Trophoblast cell (in vitro differentiated cells and primary cell): ENCODE data around the gene DROSHA.

Source experiments
- DNase-seq, 2 donors: peaks; one replicate each; pipeline ENCODE4 v3.0.0-alpha.2; 2016
- H2AFZ ChIP-seq: 2 replicates; pipeline ENCODE4 v1.6.1; 2013; ENCODE audit warnings: low read length, moderate library complexity, mild to moderate bottlenecking; ENCODE audit not compliant: insufficient read depth, poor library complexity
- H2AK5ac ChIP-seq: 2 replicates; pipeline ENCODE4 v1.6.1; 2013; ENCODE audit warnings: mild to moderate bottlenecking, low read length
- H2BK120ac ChIP-seq: 2 replicates; pipeline ENCODE4 v1.6.1; 2013; ENCODE audit warnings: low read length, mild to moderate bottlenecking, moderate library complexity; ENCODE audit not compliant: insufficient read depth, poor library complexity
- H2BK12ac ChIP-seq: 2 replicates; pipeline ENCODE4 v1.6.1; 2013; ENCODE audit warnings: mild to moderate bottlenecking, low read length, moderate library complexity
- H2BK5ac ChIP-seq: 2 replicates; pipeline ENCODE4 v1.6.1; 2013; ENCODE audit warnings: low read length, low read depth, moderate library complexity, mild to moderate bottlenecking; ENCODE audit not compliant: poor library complexity
- H3K14ac ChIP-seq: 2 replicates; pipeline ENCODE4 v1.6.1; 2013; ENCODE audit warnings: mild to moderate bottlenecking, low read length
- H3K18ac ChIP-seq: 2 replicates; pipeline ENCODE4 v1.6.1; 2013; ENCODE audit warnings: mild to moderate bottlenecking, low read length
- H3K23ac ChIP-seq: 2 replicates; pipeline ENCODE4 v1.6.1; 2013; ENCODE audit warnings: low read length
- H3K27ac ChIP-seq: 2 replicates; pipeline ENCODE4 v1.5.1; 2013; ENCODE audit warnings: low read depth, mild to moderate bottlenecking, inconsistent platforms, low read length, moderate library complexity
- H3K27me3 ChIP-seq: 2 replicates; pipeline ENCODE4 v1.6.1; 2013; ENCODE audit warnings: inconsistent platforms, mild to moderate bottlenecking, low read length, moderate library complexity; ENCODE audit not compliant: insufficient read depth
- H3K36me3 ChIP-seq, 2 experiments: 1 replicate in 1 of 2; 2 replicates in 1 of 2; pipeline ENCODE4 v1.6.1; 2013; ENCODE audit warnings: low read length in 2 of 2, mild to moderate bottlenecking in 2 of 2, moderate library complexity in 1 of 2; ENCODE audit not compliant: insufficient read depth in 2 of 2, control insufficient read depth in 1 of 2
- H3K4ac ChIP-seq: 2 replicates; pipeline ENCODE4 v1.6.1; 2013; ENCODE audit warnings: low read depth, mild to moderate bottlenecking, low read length, moderate library complexity
- H3K4me1 ChIP-seq, 2 experiments: 1 replicate in 1 of 2; 2 replicates in 1 of 2; pipeline ENCODE4 v1.6.1; 2013; ENCODE audit warnings: low read length in 2 of 2, mild to moderate bottlenecking in 2 of 2, moderate library complexity in 1 of 2; ENCODE audit not compliant: insufficient read depth in 2 of 2, control insufficient read depth in 1 of 2
- H3K4me2 ChIP-seq: 2 replicates; pipeline ENCODE4 v1.6.1; 2013; ENCODE audit warnings: inconsistent platforms, mild to moderate bottlenecking, low read length, moderate library complexity
- H3K4me3 ChIP-seq: 2 replicates; pipeline ENCODE4 v1.5.1; 2013; ENCODE audit warnings: mild to moderate bottlenecking, low read depth, low read length, inconsistent platforms
- H3K79me1 ChIP-seq: one replicate; pipeline ENCODE4 v1.6.1; 2013; ENCODE audit warnings: low read length
- H3K79me2 ChIP-seq: 2 replicates; pipeline ENCODE4 v1.6.1; 2013; ENCODE audit warnings: low read length, mild to moderate bottlenecking; ENCODE audit not compliant: control insufficient read depth, insufficient read depth, poor library complexity
- H3K9ac ChIP-seq: 2 replicates; pipeline ENCODE4 v1.6.1; 2013; ENCODE audit warnings: mild to moderate bottlenecking, low read length
- H3K9me3 ChIP-seq: 2 replicates; pipeline ENCODE4 v1.6.1; 2013; ENCODE audit warnings: low read depth, mild to moderate bottlenecking, control low read depth, inconsistent platforms, low read length; ENCODE audit not compliant: insufficient read depth
- H4K12ac ChIP-seq: 2 replicates; pipeline ENCODE4 v1.6.1; 2013; ENCODE audit warnings: low read depth, mild to moderate bottlenecking, low read length, moderate library complexity
- H4K8ac ChIP-seq: 2 replicates; pipeline ENCODE4 v1.6.1; 2013; ENCODE audit warnings: low read depth, mild to moderate bottlenecking, low read length, moderate library complexity
- H4K91ac ChIP-seq: one replicate; pipeline ENCODE4 v1.6.1; 2013; ENCODE audit warnings: low read depth, mild to moderate bottlenecking, low read length, moderate library complexity
- WGBS: extraction: QIAGEN DNeasy Blood & Tissue Kit; methylation state at CpG from one replicate; pipeline ENCODE4 v1.1.7; 2013; ENCODE audit warnings: missing lambda C conversion rate; ENCODE audit not compliant: insufficient read length, insufficient coverage; ENCODE audit errors: extremely low coverage; 5-methylcytosine and 5-hydroxymethylcytosine counted together

The DROSHA gene

GRCh38 chr5:31469886-31470285 lies 62.0 kb downstream of the DROSHA start:
- no peak overlapping the region for H3K27ac ChIP-seq
- no peaks in the 10 kb centered on the region for H3K79me1 ChIP-seq
- H2BK12ac ChIP-seq = no peak overlapping the region
- H4K8ac ChIP-seq = no peak overlapping the region
- no CpG with 5 or more reads among the region's 1 CpG for WGBS
- H3K4me2 ChIP-seq = no peak overlapping the region
- no peak overlapping the region for H4K12ac ChIP-seq
- H2BK5ac ChIP-seq = no peak overlapping the region
- no peaks in the 10 kb centered on the region for H3K9me3 ChIP-seq
- no peak overlapping the region for H2AFZ ChIP-seq
- no peaks in the 10 kb centered on the region for H3K4me1 ChIP-seq
- peak in 1 of 2 donors; percentile 62 for DNase-seq
- H3K79me2 ChIP-seq = no peaks in the 10 kb centered on the region
- no peak overlapping the region for H2BK120ac ChIP-seq
- no peak overlapping the region for H3K9ac ChIP-seq
- H4K91ac ChIP-seq = no peak overlapping the region
- no peak overlapping the region for H3K4ac ChIP-seq
- no peak overlapping the region for H2AK5ac ChIP-seq
- no peak overlapping the region for H3K18ac ChIP-seq
- no peaks in the 10 kb centered on the region for H3K27me3 ChIP-seq
- no peak overlapping the region for H3K4me3 ChIP-seq
- H3K23ac ChIP-seq = no peak overlapping the region
- peaks cover 3 to 10% of the 10 kb centered on the region in 2 experiments for H3K36me3 ChIP-seq
- no peak overlapping the region for H3K14ac ChIP-seq

DNA sequence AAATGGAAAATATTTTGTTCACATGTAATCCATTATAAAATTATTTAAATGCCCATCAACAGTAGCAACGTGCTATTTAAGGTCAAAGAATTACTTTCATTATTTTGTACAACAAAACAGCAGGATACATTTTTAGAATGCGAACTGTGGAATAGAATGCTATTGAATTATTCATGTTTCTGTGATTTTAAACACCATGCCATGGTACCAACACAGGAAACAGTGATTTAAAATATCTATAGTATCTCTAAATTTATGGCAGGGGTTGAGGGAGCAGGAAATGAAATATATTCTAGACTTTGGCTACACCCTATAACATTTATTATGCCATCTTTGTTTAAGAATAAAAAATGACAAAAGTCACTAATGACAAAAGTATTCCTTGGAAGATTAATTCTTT lies 62.4 kb downstream of the DROSHA start:
- Histone ChIP-seq H3K14ac (no peak overlapping the region), H3K4ac (no peak overlapping the region), H4K12ac (no peak overlapping the region), H3K79me2 (no peaks in the 10 kb centered on the region), H3K4me2 (no peak overlapping the region), H3K18ac (no peak overlapping the region), H3K4me3 (no peak overlapping the region), H4K8ac (no peak overlapping the region), H3K23ac (no peak overlapping the region), H2BK120ac (no peak overlapping the region), H2BK5ac (no peak overlapping the region), H3K4me1 (no peaks in the 10 kb centered on the region), H4K91ac (no peak overlapping the region), H3K79me1 (no peaks in the 10 kb centered on the region), H2BK12ac (no peak overlapping the region), H2AK5ac (no peak overlapping the region), H3K27ac (no peak overlapping the region), H2AFZ (no peak overlapping the region), H3K36me3 (peaks cover 3 to 10% of the 10 kb centered on the region in 2 experiments), H3K9me3 (no peaks in the 10 kb centered on the region), H3K9ac (no peak overlapping the region), H3K27me3 (no peaks in the 10 kb centered on the region)
- no CpG with 5 or more reads among the region's 2 CpGs for WGBS
- no peak for DNase-seq

DNA sequence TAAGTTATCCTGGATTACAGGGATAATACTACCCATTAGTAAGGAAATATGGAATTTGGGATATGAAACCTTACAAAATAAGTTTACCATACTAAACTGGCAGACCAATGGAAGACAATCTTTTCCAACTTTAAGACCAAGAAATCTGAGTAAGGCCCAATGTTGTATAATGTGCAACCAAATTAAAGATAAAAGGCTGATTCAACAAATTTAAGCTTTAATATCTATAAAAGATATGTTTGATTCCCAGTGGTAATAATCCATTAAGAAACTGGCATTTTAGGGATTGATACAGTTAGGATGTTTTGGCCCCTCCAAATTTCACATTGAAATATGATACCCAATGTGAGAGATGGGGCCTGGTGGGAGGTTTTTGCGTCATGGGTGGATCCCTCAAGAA lies 66.6 kb downstream of the DROSHA start:
- Histone ChIP-seq H3K9ac (no peak overlapping the region), H3K9me3 (no peaks in the 10 kb centered on the region), H4K12ac (no peak overlapping the region), H3K14ac (no peak overlapping the region), H2BK120ac (no peak overlapping the region), H3K79me2 (no peaks in the 10 kb centered on the region), H4K91ac (no peak overlapping the region), H3K4me3 (no peak overlapping the region), H3K23ac (no peak overlapping the region), H4K8ac (no peak overlapping the region), H3K18ac (no peak overlapping the region), H2AFZ (no peak overlapping the region), H3K79me1 (no peaks in the 10 kb centered on the region), H2BK12ac (no peak overlapping the region), H3K4me1 (no peaks in the 10 kb centered on the region), H3K4me2 (no peak overlapping the region), H3K27ac (no peak overlapping the region), H2AK5ac (no peak overlapping the region), H3K4ac (no peak overlapping the region), H2BK5ac (no peak overlapping the region), H3K36me3 (peaks cover 3 to 15% of the 10 kb centered on the region in 2 experiments), H3K27me3 (no peaks in the 10 kb centered on the region)
- WGBS = no CpG with 5 or more reads among the region's 1 CpG
- no peak for DNase-seq

GRCh38 chr5:31464081-31464480 lies 67.8 kb downstream of the DROSHA start:
- no peaks in the 10 kb centered on the region for H3K4me1 ChIP-seq
- no CpG with 5 or more reads among the region's 4 CpGs for WGBS
- H2BK120ac ChIP-seq = no peak overlapping the region
- H3K27ac ChIP-seq = no peak overlapping the region
- H3K18ac ChIP-seq = no peak overlapping the region
- H4K8ac ChIP-seq = no peak overlapping the region
- H3K27me3 ChIP-seq = no peaks in the 10 kb centered on the region
- H3K9me3 ChIP-seq = no peaks in the 10 kb centered on the region
- no peak overlapping the region for H4K12ac ChIP-seq
- H3K9ac ChIP-seq = no peak overlapping the region
- peaks cover 3 to 17% of the 10 kb centered on the region in 2 experiments for H3K36me3 ChIP-seq
- no peak overlapping the region for H2BK12ac ChIP-seq
- H2AK5ac ChIP-seq = no peak overlapping the region
- no peaks in the 10 kb centered on the region for H3K79me2 ChIP-seq
- no peak overlapping the region for H3K4me2 ChIP-seq
- no peak overlapping the region for H3K23ac ChIP-seq
- no peak for DNase-seq
- no peak overlapping the region for H4K91ac ChIP-seq
- H3K4me3 ChIP-seq = no peak overlapping the region
- no peak overlapping the region for H2BK5ac ChIP-seq
- no peak overlapping the region for H2AFZ ChIP-seq
- no peak overlapping the region for H3K14ac ChIP-seq
- no peaks in the 10 kb centered on the region for H3K79me1 ChIP-seq
- no peak overlapping the region for H3K4ac ChIP-seq
